Measurements from ENCODE around the gene RNPC3.
"Not testable (repeated sequence)": the region's sequence is repeated elsewhere in the genome, so short reads cannot be mapped to it uniquely, and the experiment has no call there.

The RNPC3 gene

DNA sequence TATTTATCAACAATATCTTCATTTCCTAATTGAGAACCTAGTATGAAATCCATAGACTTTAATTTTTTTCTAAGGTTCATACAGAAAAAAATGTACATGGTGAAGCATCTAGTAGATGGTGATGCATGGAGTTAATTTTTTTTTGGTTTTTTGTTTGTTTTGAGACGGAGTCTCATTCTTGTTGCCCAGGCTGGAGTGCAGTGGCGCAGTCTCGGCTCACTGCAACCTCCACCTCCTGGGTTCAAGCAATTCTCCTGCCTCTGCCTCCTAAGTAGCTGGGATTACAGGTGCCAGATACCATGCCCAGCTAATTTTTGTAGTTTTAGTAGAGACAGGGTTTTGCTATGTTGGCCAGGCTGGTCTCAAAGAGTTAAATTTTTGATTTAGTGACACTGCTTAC lies 35.6 kb downstream of the RNPC3 start:
- not testable (repeated sequence) for DNase-seq

DNA sequence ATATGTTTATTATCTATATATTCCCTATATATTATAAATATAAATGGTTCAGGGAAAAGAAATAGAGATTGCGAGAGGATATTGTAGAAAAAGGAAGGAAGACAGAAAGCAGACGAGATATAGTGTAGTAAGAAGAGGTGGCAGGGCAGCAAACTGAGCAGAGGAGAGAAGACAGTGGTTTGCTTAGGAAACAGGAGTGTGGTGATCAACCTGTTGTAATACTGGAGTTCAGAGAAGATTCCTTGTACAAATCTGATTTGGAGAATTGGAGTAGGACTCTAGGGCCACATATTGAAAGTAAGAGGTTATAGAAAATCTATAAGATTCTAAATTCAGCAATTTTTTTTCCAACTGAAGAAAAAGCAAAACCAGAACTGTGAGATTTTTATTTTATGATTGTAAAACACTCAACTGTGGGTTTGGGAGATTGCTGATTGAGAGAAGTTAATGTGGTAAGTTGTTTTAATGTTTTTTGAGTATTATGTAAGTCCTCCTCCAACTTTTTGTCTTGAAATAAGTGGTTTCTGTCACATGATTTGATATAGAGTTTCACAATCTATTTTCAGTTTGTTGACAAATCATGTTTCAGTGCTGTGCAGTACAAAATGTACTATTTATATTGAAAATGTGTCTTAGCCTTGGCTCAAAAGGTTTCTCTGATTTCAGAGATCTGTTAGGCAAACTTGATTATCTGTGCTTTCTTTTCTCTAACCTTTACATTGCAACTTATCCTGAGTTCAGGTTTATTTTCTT lies 36.3 kb downstream of the RNPC3 start:
- DNase-seq, result no peak

DNA sequence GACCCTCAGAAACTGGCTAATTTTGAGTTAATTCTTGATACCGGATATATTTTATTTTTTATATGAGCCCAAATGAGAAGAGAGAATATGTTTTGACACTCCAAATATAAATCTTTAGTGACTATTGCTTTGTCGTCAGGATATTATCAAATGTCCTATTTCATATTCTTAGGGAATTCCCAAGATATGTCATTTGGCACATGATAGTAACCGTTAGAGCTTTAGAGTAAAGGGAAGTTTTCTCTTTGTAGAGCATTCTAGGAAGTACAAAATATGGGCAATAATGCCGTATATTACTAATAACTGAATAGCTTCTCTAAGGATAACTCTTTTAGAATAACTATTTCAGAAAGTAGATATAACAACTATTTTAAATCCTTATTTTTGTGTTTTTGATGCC lies 37.6 kb downstream of the RNPC3 start:
- DNase-seq, result no peak

DNA sequence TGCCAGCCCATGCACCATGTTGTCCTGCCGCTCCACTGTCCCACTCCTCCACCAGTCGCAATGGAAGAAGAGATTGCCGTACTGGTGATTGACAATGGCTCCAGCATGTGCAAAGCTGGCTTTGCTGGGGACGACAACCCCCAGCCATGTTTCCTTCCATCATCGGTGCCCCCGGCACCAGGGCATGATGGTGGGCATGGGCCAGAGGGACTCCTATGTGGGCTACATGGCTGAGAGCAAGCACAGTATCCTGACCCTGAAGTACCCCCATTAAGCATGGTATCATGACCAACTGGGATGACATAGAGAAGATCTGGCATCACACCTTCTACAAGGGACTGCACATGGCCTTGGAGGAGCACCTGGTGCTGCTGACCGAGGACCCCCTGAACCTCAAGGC lies 44.0 kb downstream of the RNPC3 start:
- no peak for DNase-seq

DNA sequence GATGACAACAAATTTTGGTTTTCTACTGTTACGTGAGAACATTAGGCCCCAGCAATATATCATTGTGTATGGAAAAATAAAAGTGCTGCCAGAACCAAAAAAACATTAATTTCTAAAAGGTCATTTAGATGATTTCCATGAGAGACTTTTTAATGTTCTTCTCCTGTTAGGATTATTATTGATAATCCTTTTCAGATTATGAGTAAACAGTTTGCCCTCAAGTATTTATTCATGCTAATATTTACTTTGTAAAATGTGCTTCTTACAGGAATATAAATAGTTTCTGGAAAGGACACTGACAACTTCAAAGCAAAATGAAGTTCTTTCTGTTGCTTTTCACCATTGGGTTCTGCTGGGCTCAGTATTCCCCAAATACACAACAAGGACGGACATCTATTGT lies 45.8 kb downstream of the RNPC3 start, which contains the start of gene AMY2B:
Gene AMY2B (plus strand): TSS at position 301 of the 400 bp plus-strand sequence. CDS start 14 bp downstream, at position 315.
- not testable (repeated sequence) for DNase-seq

DNA sequence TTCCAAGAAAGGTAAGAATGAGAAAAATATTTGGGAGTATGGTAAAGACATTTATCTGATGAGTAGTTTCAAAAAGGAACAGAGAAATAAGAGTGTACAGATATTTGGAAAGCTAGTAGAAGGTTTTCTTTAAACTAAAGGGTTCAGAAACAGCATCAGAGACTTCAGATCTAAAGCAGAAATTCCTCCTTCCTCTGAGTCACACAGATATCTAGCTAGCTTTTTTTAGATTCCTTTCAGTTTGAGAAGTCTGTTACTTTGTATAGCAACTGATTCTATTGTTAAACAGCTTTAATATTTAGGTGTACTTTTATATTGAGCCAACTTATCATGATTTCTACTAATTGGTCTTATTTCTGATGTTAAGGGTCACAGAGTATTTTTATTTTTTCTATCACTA lies 50.6 kb downstream of the RNPC3 start:
- DNase-seq, result no peak

DNA sequence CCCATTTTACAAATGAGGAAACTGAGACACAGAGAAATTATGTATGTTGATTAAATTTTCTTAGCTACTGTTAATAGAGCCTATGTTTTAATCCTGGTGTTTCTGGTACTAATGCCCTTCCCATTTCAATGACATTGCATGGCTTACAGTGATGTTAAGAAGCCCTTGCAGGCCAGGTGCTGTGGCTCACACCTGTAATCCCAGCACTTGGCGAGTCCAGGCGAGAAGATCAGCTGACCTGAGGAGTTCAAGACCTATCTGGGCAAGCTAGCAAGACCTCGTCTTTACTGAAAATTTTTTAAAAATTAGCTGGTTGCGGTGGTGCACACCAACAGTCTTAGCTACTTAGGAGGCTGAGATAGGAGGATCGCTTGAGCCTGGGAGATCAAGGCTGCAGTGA lies 51.3 kb downstream of the RNPC3 start:
- not testable (repeated sequence) for DNase-seq

DNA sequence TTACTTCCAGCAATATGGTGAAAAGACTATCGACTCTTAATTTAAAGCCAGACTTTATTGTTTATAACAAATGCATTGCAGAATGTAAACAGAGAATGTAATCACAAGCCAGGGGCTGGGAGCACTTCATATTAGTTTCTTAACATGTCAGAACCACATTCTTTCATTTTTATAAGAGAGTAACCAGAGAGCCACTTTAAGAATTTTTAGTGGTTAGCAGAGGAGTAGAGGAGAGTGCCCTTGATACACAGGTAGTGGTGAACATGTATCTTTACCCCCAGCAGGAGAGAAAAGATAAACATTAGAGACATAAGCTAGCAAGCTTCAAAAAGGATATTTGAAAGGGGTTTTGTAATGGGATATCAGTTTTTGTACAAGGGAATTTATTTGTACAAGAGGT lies 57.0 kb downstream of the RNPC3 start:
- DNase-seq, result no peak

DNA sequence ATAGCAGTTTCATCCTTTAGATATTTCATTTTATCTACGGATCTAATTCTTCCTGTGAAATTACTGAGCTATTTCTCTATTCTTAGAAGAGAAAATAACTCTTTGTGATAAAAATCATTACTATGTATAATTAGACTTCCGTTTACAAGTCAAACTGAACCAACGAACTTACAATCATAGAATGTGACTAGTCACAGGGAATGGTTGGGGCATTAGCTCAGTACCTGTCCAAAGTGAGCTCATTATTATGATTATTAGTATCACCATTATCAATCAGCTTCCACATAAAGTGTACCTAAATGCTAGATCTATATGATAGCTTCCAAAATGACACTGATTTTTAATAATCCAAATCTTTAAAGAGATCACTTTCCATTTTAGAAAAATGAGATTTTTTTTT lies 58.4 kb downstream of the RNPC3 start:
- DNase-seq, result no peak

DNA sequence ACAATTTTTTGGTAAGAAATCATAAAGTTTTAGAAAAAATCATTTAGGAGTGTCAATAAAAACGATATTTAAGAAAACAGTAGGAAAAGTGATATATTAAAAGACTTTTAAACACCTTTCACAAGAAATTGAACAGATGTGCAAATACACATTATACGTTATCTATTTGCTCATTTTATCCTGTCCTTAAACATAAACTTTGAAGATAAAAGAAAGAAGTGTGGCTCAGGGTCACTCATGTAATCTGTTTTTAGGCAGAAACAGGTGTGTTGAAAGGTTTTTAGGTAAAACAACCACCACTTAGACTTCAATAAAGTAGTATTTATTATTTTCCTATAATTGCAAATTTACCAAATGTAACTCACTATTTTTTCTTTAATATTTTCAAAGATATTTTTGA lies 59.0 kb downstream of the RNPC3 start:
- DNase-seq, result no peak

DNA sequence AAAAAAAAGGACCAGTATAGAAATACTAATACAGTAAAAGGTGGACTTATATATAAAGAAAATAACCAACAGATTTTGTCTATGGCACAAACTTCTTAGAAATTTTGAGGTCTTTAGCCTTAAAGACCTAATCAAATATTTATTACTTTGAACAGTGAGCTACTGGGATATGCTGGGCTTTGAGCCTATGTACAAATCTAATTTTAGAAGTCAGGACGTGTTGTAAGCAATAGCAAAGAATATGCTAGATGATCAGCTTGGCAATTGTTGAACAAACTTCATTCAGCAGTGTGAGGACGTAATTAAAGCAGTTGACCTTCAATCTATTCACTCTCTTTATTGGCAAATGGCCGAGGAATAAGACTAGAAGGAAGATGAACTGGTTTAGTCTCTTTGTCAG lies 77.2 kb downstream of the RNPC3 start:
- not testable (repeated sequence) for DNase-seq

Data from CD4-positive, alpha-beta T cell treated with Interleukin-17A for 4 hours (primary cell).